GM23338 (cell line): ENCODE measurements around the gene KLK1.

Experiments used
- CREB1 ChIP-seq: fragments of 250-450 bp; sonication (Bioruptor Pico); IDR thresholded peaks from 2 replicates; pipeline ENCODE4 v1.5.0; 2020; ENCODE audit warnings: low read depth, mild to moderate bottlenecking, moderate library complexity
- CTCF ChIP-seq, 2 experiments: fragments of 200-600 bp in 1 of 2; sonication (generic) in 1 of 2; conservative IDR thresholded peaks; 2 replicates each; pipeline versions ENCODE4 v1.5.1 to v1.6.1; 2016 to 2017; ENCODE audit warnings: antibody characterized with exemption in 2 of 2, low read depth in 2 of 2, mild to moderate bottlenecking in 2 of 2, moderate library complexity in 1 of 2
- ETS1 ChIP-seq: IDR thresholded peaks from 2 replicates; pipeline ENCODE4 v1.6.1; 2016; ENCODE audit warnings: antibody characterized with exemption
- EZH2 ChIP-seq: fragments of 200-600 bp; sonication (generic); IDR thresholded peaks from one replicate; pipeline ENCODE4 v1.8.0; 2017; ENCODE audit warnings: antibody characterized with exemption, mild to moderate bottlenecking, low read depth; ENCODE audit not compliant: unreplicated experiment
- EZH2phosphoT487 ChIP-seq: fragments of 200-600 bp; sonication (generic); IDR thresholded peaks from one replicate; pipeline ENCODE4 v1.8.1; 2018; ENCODE audit warnings: antibody characterized with exemption; ENCODE audit not compliant: unreplicated experiment
- JUNB ChIP-seq: IDR thresholded peaks from one replicate; pipeline ENCODE4 v1.6.1; 2016; ENCODE audit warnings: antibody characterized with exemption; ENCODE audit not compliant: unreplicated experiment
- NANOG ChIP-seq: IDR thresholded peaks from 2 replicates; pipeline ENCODE4 v1.6.1; 2016; ENCODE audit warnings: antibody characterized with exemption, borderline replicate concordance
- POLR2AphosphoS5 ChIP-seq: IDR thresholded peaks from 2 replicates; pipeline ENCODE4 v1.6.1; 2016; ENCODE audit warnings: antibody characterized with exemption, low read depth
- REST ChIP-seq: IDR thresholded peaks from one replicate; pipeline ENCODE4 v1.6.1; 2018; ENCODE audit warnings: antibody characterized with exemption; ENCODE audit not compliant: unreplicated experiment
- STAT1 ChIP-seq: IDR thresholded peaks from one replicate; pipeline ENCODE4 v1.6.1; 2016; ENCODE audit warnings: antibody characterized with exemption; ENCODE audit not compliant: unreplicated experiment
- ZNF114 ChIP-seq: fragments of 250-450 bp; sonication (Bioruptor Pico); IDR thresholded peaks from 2 replicates; pipeline ENCODE4 v1.5.0; 2020; ENCODE audit warnings: mild to moderate bottlenecking, moderate library complexity
- ZNF331 ChIP-seq: fragments of 250-450 bp; sonication (Bioruptor Pico); IDR thresholded peaks from 2 replicates; pipeline ENCODE4 v1.5.0; 2020; ENCODE audit warnings: low read depth, mild to moderate bottlenecking, moderate library complexity

- TF ChIP-seq CTCF (conservative IDR thresholded peaks at IDR 0.05; ENCODE audit: low read depth in 2 of 2) (peak; percentile 43 to 44), EZH2phosphoT487 (no peak), REST (no peak), CREB1 (CRISPR knock-in tag) (no peak), POLR2AphosphoS5 (peak; percentile 63), EZH2 (no peak), ZNF331 (CRISPR knock-in tag) (no peak), ETS1 (no peak), STAT1 (no peak), JUNB (no peak), NANOG (no peak), ZNF114 (CRISPR knock-in tag) (no peak)
Measured at GRCh38 chr19:50794876-50795663, 28.5 kb downstream of the KLK1 start.
